HepG2 (cell line): ENCODE data around the gene LSM11.

ENCODE experiments used
- CTCF ChIP-seq: sonication (generic); formaldehyde crosslinking; IDR thresholded peaks from 2 replicates; pipeline ENCODE4 v1.5.0; 2020; ENCODE audit warnings: mild to moderate bottlenecking, missing genetic modification reagents, moderate library complexity
- EP300 ChIP-seq, 3 experiments: sonication (generic) in 1 of 3; formaldehyde crosslinking in 1 of 3; IDR thresholded peaks; 2 replicates each; pipeline versions ENCODE4 v1.5.1 to v1.6.1; 2011 to 2020; ENCODE audit warnings: low read depth in 2 of 3, low read length in 2 of 3, borderline replicate concordance in 1 of 3, improper control_type of control experiment in 1 of 3, mild to moderate bottlenecking in 1 of 3, missing genetic modification reagents in 1 of 3, moderate library complexity in 1 of 3
- FOXK2 ChIP-seq: fragments of 450-650 bp; IDR thresholded peaks from 2 replicates; pipeline ENCODE4 v1.6.1; 2016
- HCFC1 ChIP-seq: fragments of 150-350 bp; IDR thresholded peaks from 2 replicates; pipeline ENCODE4 v1.6.1; 2014; ENCODE audit warnings: low read depth, low read length
- HNF4G ChIP-seq, 2 experiments: sonication (generic) in 1 of 2; formaldehyde crosslinking in 1 of 2; IDR thresholded peaks; 2 replicates each; pipeline versions ENCODE4 v1.4.0 to v1.6.1; 2011 to 2020; ENCODE audit warnings: borderline replicate concordance in 2 of 2, low read depth in 2 of 2, mild to moderate bottlenecking in 2 of 2, low read length in 1 of 2, missing genetic modification reagents in 1 of 2, moderate library complexity in 1 of 2
- JUND ChIP-seq: sonication (generic); formaldehyde crosslinking; IDR thresholded peaks from 2 replicates; pipeline ENCODE4 v1.8.0; 2022; ENCODE audit warnings: mild to moderate bottlenecking, missing genetic modification reagents
- KDM5B ChIP-seq: sonication (generic); formaldehyde crosslinking; IDR thresholded peaks from 2 replicates; pipeline ENCODE4 v1.4.0; 2020; ENCODE audit warnings: missing genetic modification reagents, mild to moderate bottlenecking, borderline replicate concordance
- KIAA2018 ChIP-seq: sonication (generic); formaldehyde crosslinking; IDR thresholded peaks from 2 replicates; pipeline ENCODE4 v1.5.0; 2020; ENCODE audit warnings: mild to moderate bottlenecking, missing genetic modification reagents, borderline replicate concordance
- NAIF1 ChIP-seq: sonication (generic); formaldehyde crosslinking; IDR thresholded peaks from 2 replicates; pipeline ENCODE4 v1.5.0; 2020; ENCODE audit warnings: mild to moderate bottlenecking, missing genetic modification reagents, borderline replicate concordance
- ZNF543 ChIP-seq: sonication (generic); formaldehyde crosslinking; IDR thresholded peaks from 2 replicates; pipeline ENCODE4 v1.4.0; 2020; ENCODE audit warnings: mild to moderate bottlenecking, missing genetic modification reagents

- TF ChIP-seq HNF4G (IDR thresholded peaks at IDR 0.05; ENCODE audit: borderline replicate concordance, low read depth, low read length) (no peak), HNF4G (CRISPR knock-in tag; IDR thresholded peaks at IDR 0.05; ENCODE audit: borderline replicate concordance, low read depth) (no peak), FOXK2 (no peak), CTCF (CRISPR knock-in tag) (no peak), ZNF543 (no peak), KIAA2018 (CRISPR knock-in tag) (no peak), NAIF1 (CRISPR knock-in tag) (no peak), EP300 (IDR thresholded peaks at IDR 0.05; ENCODE audit: low read depth in 2 of 2, low read length in 2 of 2) (no peak), EP300 (CRISPR knock-in tag; IDR thresholded peaks at IDR 0.05; ENCODE audit: borderline replicate concordance) (no peak), HCFC1 (no peak), JUND (no peak), KDM5B (CRISPR knock-in tag) (no peak)
Observed at GRCh38 chr5:157747173-157747740, 3.7 kb downstream of the LSM11 start.
